Renal cortex interstitium (tissue), 11 donors: ENCODE results near the gene GTF2IRD1. TPM values are rescaled to one million over a fixed set of nuclear protein-coding genes. Genes with fewer than 3 reads are reported as not detected.
A peak's percentile ranks its signal among the peaks of the same experiment; 100 is the strongest.

Source experiments
- DNase-seq, 11 donors: peaks; one replicate each; pipeline ENCODE4 v3.0.0-alpha.2; 2013; ENCODE audit warnings: low read depth in 9 of 11, low spot score in 4 of 11; ENCODE audit errors: extremely low read depth in 1 of 11
- polyA plus RNA-seq, 3 donors: library from polyadenylated mRNA; unstranded; fragments of 120-200 nt; gene quantifications; one replicate each; pipeline ENCODE4 v1.2.1, GENCODE V29; 2013; ENCODE audit not compliant: insufficient read length in 3 of 3

The GTF2IRD1 gene
- polyA plus RNA-seq, 3 donors: 52.0 to 55.1 (median 53.6) TPM

GRCh38 chr7:74461970-74462706 is 8.4 kb downstream of the GTF2IRD1 start:
- DNase-seq: no peak

DNA sequence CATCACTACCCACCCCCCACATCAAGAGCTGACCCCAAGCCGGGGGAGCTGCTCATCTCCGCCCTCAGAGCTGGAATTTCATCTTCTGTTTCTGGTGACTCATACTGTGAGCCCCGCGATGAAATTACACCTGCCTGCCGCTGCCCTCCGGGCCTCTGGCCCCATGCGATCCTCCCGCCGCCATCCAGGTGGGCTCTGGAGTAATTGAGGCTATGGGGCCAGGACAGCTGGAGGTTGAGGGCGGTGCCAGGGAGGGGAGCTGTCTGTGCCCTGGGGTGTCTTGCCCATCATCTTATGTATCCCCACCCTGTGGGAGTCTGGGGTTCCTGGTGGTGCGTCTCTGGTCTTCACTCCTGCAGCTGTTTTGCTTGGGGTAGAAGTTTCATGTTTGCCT is 9.0 kb downstream of the GTF2IRD1 start:
- DNase-seq: no peak

GRCh38 chr7:74464931-74465886 is 11.5 kb downstream of the GTF2IRD1 start:
- no peak for DNase-seq

GRCh38 chr7:74466196-74466813 is 12.6 kb downstream of the GTF2IRD1 start:
- DNase-seq: no peak

DNA sequence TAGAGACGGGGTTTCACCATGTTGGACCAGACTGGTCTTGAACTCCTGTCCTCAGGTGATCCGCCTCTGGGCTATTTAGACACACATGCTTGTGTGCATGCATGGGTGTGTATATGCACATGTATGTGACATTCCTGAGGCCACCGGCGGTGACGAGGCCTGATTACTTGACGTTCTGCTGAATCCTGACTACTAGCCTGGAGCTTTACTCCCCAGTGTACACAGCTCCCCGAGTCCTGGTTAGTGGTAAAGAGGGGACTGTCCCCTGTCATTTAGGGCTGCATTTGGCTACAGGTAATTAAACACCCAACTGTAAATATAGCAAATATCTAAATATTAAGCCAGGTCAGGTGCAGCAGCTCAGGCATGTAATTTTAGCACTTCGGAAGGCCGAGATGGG is 14.2 kb downstream of the GTF2IRD1 start:
- DNase-seq: no peak

GRCh38 chr7:74470504-74470903 is 16.8 kb downstream of the GTF2IRD1 start:
- DNase-seq: no peak

DNA sequence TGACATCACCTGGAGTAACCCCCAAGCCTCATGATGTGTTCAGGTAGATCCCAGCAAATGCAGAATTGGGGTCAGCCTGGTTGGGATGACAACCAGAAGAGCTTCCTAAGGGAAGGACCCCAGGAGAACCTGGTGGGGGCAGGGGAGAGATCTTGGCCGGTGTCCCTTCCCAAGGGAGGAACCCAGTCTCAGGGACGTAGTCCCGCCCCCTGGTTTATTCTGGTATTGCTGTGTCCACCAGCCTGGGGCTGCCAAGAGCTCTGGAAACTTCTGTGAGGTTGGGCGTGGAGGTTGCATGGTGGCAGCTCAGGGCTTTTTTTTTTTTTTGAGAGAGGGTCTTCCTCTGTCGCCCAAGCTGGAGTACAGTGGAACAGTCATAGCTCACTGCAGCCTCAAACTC is 19.4 kb downstream of the GTF2IRD1 start:
- no peak for DNase-seq

DNA sequence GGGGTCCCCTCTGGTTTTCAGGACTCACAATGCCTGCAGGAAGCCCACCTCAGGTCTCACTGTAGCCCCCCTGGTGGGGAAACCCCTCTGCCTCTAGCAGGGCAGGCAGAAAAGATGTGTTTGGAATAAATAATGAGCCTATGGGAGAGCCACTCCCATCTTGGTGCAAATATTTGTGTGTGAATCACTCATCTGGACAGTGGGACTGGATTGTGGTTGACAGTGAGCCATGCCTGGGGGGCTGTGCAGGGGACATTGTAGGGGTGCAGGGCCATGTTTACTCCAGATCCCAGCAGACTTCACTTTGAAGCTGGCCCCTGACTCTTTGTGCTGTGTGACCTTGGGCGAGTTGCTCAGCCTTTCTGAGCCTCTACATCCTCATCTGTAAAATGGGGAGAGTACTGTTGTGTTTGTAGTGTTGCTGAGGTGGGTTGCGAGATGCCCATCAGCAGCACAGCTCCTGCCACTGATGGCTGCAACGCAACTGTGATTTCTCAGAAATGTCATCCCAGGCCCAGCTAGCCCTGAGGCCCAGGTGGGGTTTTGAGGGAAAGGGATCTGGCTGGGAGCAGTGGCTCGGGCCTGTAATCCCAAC is 20.7 kb downstream of the GTF2IRD1 start:
- no peak for DNase-seq

- DNase-seq: no peak
Observed at GRCh38 chr7:74475243-74475986, 21.7 kb downstream of the GTF2IRD1 start.

DNA sequence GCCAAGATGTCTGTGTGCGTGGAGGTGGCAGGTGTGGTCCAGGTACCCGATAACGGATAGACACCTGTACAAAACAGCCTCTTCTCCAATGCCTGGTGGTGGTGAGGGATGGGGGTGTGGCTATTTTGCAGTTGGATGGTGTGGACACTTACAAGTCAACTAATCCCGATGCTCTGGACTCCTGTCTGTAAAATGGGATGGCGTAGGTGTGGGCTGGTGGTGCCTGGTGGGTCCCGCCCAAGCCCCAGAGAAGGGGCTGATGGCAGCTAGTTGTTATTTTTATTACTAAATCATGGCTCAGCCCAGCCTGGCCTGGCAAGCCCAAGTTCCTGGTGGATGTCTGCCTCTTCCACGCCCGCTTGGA is 22.3 kb downstream of the GTF2IRD1 start:
- no peak for DNase-seq

DNA sequence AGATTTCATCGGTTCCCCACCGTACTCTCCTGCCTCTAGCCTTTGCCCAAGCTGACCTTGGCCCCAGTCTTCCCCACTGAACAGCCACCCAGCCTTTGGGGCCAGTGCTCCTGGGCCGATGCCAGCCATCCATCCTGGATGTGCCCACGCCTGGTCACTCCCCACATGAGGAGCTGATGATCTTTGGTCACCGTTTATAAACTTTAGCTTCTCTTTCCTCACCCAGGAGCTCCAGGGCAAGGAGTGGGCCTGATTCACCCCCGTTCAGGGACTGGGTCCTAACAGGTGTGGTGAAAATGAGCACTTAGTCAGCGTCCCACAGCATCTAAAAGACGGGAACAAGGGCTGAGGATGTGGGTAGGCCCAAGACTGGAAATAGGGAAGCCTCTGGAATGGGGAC is 22.9 kb downstream of the GTF2IRD1 start:
- no peak for DNase-seq

DNA sequence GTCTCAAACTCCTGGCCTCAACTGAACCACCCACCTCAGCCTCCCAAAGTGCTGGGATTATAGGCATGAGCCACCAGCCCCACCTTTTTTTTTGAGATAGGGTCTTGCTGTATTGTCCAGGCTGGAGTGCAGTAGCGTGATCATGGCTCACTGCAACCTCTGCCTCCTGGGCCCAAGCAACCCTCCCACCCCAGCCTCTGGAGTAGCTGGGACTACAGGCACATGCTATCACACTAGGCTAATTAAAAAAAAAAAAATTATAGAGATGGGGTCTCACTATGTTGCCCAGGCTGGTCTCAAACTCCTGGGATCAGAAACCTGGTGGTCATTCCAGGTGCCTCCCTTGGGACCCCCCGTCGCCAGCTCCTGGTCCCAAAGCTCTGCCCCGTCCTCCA is 25.0 kb downstream of the GTF2IRD1 start:
- no peak for DNase-seq

GRCh38 chr7:74479066-74479781 is 25.5 kb downstream of the GTF2IRD1 start:
- DNase-seq: no peak

DNA sequence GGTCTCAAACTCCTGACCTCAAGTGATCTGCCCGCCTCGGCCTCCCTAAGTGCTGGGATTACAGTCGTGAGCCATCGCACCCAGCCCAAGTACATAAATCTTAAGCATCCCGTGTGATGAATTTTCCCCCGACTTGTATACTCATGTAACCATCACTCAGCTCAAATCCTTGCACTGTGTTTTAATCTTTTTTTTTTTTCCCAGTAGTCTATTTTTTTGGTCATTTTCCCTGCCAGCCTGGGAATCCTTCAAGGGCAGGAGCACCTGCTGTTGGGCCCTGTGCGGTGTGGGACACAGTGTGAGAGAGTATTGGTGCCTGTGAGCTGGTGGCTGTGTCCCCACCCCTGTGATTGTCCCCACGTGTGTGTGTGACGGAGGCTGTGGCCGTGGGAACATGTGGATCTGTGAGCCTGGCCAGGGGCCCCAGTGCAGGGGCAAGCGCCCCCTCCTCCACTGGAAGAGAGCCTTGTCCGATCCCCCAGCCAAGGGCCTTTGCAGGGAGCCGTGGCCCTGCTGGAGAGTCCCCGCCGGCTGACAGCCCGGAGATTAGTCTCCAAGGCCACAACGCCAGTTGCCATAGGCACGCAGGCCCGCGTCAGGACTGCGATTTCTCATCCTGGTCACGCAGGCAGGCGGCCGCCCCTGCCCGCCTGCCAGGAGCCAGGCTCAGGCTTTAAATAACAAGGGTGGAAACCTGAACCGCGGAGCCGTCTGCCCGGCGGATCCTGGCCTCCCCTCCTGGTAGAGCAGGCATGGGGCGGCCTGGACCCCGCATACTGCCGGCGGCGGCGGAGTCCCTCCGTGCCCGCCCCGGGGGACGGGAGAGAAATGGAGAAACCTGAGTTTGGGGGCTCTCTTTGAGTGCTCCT is 26.5 kb downstream of the GTF2IRD1 start:
- peak in 6 of 11 donors; percentile 65 to 85 (median 76) for DNase-seq

- no peak for DNase-seq
Observed at GRCh38 chr7:74480861-74481417, 27.2 kb downstream of the GTF2IRD1 start.

DNA sequence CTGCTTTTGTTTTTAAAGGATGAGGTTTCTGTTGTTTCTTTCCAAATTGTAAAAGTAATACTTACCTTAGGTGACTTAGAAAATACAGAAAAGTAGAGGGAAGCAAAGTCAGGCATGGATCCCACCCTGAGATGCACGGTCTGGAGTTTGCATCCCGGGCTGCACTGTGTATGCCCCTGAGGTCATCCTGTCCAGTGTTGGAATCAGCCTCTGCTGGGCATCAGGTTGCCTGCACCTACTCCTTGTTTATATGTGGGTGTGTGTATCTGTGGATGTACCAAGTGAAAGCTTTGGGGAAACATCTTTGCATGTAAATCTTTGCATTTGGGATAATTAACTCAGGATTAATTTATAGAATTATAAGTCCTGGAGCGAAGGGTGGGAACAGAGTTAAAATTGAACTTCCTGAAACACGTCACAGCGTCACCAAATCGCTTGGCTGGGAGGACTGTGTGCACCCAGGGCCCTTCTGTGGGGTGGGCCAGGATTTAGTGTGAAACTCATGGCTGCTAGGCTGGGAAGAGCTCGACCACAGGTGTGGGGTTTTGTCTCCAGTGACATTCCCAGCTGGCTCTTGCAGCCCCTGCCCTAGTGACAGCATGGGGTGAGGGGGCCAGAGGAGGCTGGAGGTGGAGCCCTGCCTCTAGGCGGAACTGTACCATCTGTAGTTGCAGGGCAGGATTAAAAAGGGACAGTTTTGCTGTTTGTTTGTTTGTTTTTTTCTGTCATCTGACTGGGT is 27.9 kb downstream of the GTF2IRD1 start:
- DNase-seq: no peak

- DNase-seq: no peak
Observed at GRCh38 chr7:74482197-74482467, 28.4 kb downstream of the GTF2IRD1 start.
